Thyroid gland (tissue), 4 donors: ENCODE data around the gene STRBP.

Experiments used
- POLR2A ChIP-seq, 2 donors: fragments of 450-650 bp; IDR thresholded peaks; one replicate each; pipeline ENCODE4 v1.6.1; 2017; ENCODE audit warnings: antibody characterized with exemption in 2 of 2, mild to moderate bottlenecking in 2 of 2, moderate library complexity in 1 of 2
- TF ChIP-seq, protein P1 (sequence below), 6 experiments: fragments of 200-600 bp in 3 of 6; fragments of 450-650 bp in 3 of 6; sonication (generic) in 3 of 6; IDR thresholded peaks; one replicate each; pipeline ENCODE4 v1.5.1; 2016 to 2019; ENCODE audit warnings: antibody characterized with exemption in 6 of 6, mild to moderate bottlenecking in 2 of 6, inconsistent platforms in 1 of 6, moderate library complexity in 1 of 6

DNA sequence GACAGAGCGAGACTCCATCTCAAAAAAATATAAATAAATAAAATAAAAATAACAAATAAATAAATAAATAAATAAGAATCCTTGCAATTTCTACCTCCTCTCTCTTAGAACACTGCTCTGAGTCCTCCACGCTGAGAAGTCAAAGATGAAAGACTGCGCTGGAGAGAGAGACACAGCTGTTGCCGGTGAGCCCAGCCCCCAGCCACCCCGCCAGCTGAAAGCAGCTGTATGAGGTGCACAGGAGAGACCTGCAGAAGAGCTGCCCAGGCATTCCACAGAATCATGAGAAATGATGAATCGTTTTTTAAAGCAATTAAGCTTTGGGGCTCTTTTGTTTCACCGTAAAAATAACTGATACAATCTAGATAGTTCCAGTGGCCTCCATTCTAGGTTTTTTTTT is 16.3 kb upstream of the STRBP start:
- TF ChIP-seq, protein P1, sequence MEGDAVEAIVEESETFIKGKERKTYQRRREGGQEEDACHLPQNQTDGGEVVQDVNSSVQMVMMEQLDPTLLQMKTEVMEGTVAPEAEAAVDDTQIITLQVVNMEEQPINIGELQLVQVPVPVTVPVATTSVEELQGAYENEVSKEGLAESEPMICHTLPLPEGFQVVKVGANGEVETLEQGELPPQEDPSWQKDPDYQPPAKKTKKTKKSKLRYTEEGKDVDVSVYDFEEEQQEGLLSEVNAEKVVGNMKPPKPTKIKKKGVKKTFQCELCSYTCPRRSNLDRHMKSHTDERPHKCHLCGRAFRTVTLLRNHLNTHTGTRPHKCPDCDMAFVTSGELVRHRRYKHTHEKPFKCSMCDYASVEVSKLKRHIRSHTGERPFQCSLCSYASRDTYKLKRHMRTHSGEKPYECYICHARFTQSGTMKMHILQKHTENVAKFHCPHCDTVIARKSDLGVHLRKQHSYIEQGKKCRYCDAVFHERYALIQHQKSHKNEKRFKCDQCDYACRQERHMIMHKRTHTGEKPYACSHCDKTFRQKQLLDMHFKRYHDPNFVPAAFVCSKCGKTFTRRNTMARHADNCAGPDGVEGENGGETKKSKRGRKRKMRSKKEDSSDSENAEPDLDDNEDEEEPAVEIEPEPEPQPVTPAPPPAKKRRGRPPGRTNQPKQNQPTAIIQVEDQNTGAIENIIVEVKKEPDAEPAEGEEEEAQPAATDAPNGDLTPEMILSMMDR (IDR thresholded peaks at IDR 0.05): no peak
- TF ChIP-seq POLR2A (IDR thresholded peaks at IDR 0.05): no peak
